ENCODE measurements around the gene TBK1.
"Not testable (repeated sequence)": the region's sequence is repeated elsewhere in the genome, so short reads cannot be mapped to it uniquely, and the experiment has no call there.

The TBK1 gene

GRCh38 chr12:64497484-64497883 lies 45.6 kb downstream of the TBK1 start:
- DNase-seq (ENCODE audit: low spot score), result no peak

GRCh38 chr12:64497903-64498302 lies 46.0 kb downstream of the TBK1 start:
- DNase-seq (ENCODE audit: low spot score), result no peak

GRCh38 chr12:64500394-64500793 lies 48.5 kb downstream of the TBK1 start:
- DNase-seq (ENCODE audit: low spot score), result no peak

- DNase-seq (ENCODE audit: low spot score), result no peak
These were observed 49.6 kb downstream of the TBK1 start for GRCh38 chr12:64501486-64501885.

- DNase-seq (ENCODE audit: low spot score), result no peak
These were observed 55.0 kb downstream of the TBK1 start for GRCh38 chr12:64506955-64507354.

- DNase-seq (ENCODE audit: low spot score), result no peak
These were observed 58.7 kb downstream of the TBK1 start for GRCh38 chr12:64510667-64511066.

- no peak for DNase-seq (ENCODE audit: low spot score)
These were observed 66.5 kb downstream of the TBK1 start for GRCh38 chr12:64518396-64518795.

GRCh38 chr12:64521833-64522232 lies 69.9 kb downstream of the TBK1 start:
- no peak for DNase-seq (ENCODE audit: low spot score)

- DNase-seq (ENCODE audit: low spot score), result no peak
These were observed 70.4 kb downstream of the TBK1 start for GRCh38 chr12:64522316-64522715.

- no peak for DNase-seq (ENCODE audit: low spot score)
These were observed 70.9 kb downstream of the TBK1 start for GRCh38 chr12:64522807-64523206.

GRCh38 chr12:64523565-64524444 lies 71.9 kb downstream of the TBK1 start:
- not testable (repeated sequence) for DNase-seq (ENCODE audit: low spot score)

GRCh38 chr12:64525461-64526160 lies 73.7 kb downstream of the TBK1 start:
- DNase-seq (ENCODE audit: low spot score), result no peak

GRCh38 chr12:64526859-64527258 lies 74.9 kb downstream of the TBK1 start:
- DNase-seq (ENCODE audit: low spot score), result no peak

- no peak for DNase-seq (ENCODE audit: low spot score)
These were observed 76.7 kb downstream of the TBK1 start for GRCh38 chr12:64528616-64529015.

- no peak for DNase-seq (ENCODE audit: low spot score)
These were observed 78.6 kb downstream of the TBK1 start for GRCh38 chr12:64530566-64530965.

- DNase-seq (ENCODE audit: low spot score), result no peak
These were observed 79.9 kb downstream of the TBK1 start for GRCh38 chr12:64531665-64532334.

GRCh38 chr12:64532734-64533351 lies 80.9 kb downstream of the TBK1 start:
- no peak for DNase-seq (ENCODE audit: low spot score)

GRCh38 chr12:64534672-64535199 lies 82.8 kb downstream of the TBK1 start:
- DNase-seq (ENCODE audit: low spot score), result no peak

GRCh38 chr12:64538121-64538520 lies 86.2 kb downstream of the TBK1 start:
- no peak for DNase-seq (ENCODE audit: low spot score)

GRCh38 chr12:64542409-64543047 lies 90.6 kb downstream of the TBK1 start:
- not testable (repeated sequence) for DNase-seq (ENCODE audit: low spot score)

GRCh38 chr12:64544371-64545080 lies 92.6 kb downstream of the TBK1 start:
- DNase-seq (ENCODE audit: low spot score), result no peak
